ENCODE data around the gene PKHD1. TPM values are rescaled to one million over a fixed set of nuclear protein-coding genes. Genes with fewer than 3 reads are reported as not detected.
"Not testable (repeated sequence)": the region's sequence is repeated elsewhere in the genome, so short reads cannot be mapped to it uniquely, and the experiment has no call there.

Gene PKHD1
- total and polyA plus RNA-seq, 4 donors: 0.06 TPM; not detected in 3

DNA sequence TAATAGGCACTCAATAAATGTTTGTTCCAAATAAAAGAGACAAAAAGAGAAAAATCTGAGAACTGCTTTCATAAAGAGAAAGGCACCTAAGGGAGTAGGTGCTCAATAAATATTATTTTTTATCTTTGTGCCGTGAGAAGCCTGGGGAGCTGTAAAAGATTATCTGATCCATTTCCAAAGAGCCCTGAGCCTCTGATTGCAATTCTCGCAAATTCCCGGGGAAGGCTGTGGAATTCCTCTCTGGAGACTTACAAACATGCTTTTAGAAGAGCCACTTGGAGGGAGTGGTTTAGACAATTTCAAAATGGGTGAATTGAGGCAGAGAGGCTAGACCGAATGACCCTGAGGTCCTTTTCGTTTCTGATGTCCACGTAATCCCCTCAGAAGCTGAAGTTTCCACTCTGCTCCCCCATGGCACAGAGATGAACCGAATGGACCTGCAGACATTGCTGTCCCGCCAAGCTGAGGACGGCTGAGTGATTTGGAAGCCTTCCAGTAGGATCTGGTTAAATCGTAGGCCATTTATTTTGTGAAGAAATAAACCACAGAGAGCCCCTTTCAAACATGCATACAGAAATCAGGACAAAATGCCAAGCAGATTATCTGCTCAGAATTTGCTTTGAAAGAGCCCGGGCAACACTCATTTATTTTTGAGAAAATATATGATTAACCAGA, 77.8 kb downstream of the PKHD1 start:
- Histone ChIP-seq H3K4me1 (ENCODE audit: control insufficient read depth in 1 of 2, insufficient read depth in 2 of 2, low read length in 2 of 2) (peaks cover 0 to 3% of the 10 kb centered on the region in 2 donors), H3K27ac (ENCODE audit: low read depth in 1 of 2, low read length in 2 of 2) (no peak overlapping the region), H3K36me3 (ENCODE audit: control insufficient read depth in 1 of 2, insufficient read depth in 2 of 2, low read length in 1 of 2) (no peaks in the 10 kb centered on the region), H3K27me3 (ENCODE audit: control insufficient read depth in 1 of 2, insufficient read depth in 2 of 2, low read length in 1 of 2) (no peaks in the 10 kb centered on the region), H3K9me3 (ENCODE audit: control insufficient read depth, low read length) (no peaks in the 10 kb centered on the region), H3K4me3 (ENCODE audit: low read length in 2 of 2) (no peak overlapping the region)
- no peak for ATAC-seq (ENCODE audit: low FRiP score)
- WGBS, 2 donors: 30 to 35% methylated on average over 11 of the region's 11 CpGs
- intact Hi-C loops (cut with DNase I): no loop called here
- no peak for DNase-seq

DNA sequence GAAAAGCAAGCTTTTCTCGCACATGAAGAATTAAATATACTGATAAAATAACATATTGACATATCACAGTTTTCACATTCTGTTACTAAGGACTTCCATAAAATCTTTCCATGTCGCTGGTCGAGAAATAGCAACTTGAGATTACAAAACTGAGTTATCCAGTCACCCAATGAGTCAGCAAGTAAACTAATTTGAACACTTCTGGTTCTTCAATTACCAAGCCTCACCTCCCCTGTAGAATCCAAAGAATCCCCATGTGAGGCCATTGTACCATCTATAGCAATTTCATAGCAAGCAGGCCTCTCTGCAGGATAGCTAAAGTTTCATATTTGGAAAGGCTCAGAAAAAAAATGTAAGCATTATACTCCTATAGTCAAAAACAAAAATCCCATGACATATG, 87.3 kb downstream of the PKHD1 start:
- Histone ChIP-seq H3K27ac (ENCODE audit: low read depth in 1 of 2, low read length in 2 of 2) (no peak overlapping the region), H3K27me3 (ENCODE audit: control insufficient read depth in 1 of 2, insufficient read depth in 2 of 2, low read length in 1 of 2) (no peaks in the 10 kb centered on the region), H3K4me1 (ENCODE audit: control insufficient read depth in 1 of 2, insufficient read depth in 2 of 2, low read length in 2 of 2) (peaks cover 0 to 2% of the 10 kb centered on the region in 2 donors), H3K36me3 (ENCODE audit: control insufficient read depth in 1 of 2, insufficient read depth in 2 of 2, low read length in 1 of 2) (no peaks in the 10 kb centered on the region), H3K4me3 (ENCODE audit: low read length in 2 of 2) (no peak overlapping the region), H3K9me3 (ENCODE audit: control insufficient read depth, low read length) (no peaks in the 10 kb centered on the region)
- intact Hi-C loops (cut with DNase I): no loop called here
- DNase-seq: no peak
- ATAC-seq (ENCODE audit: low FRiP score): no peak
- 80 to 82% methylated on average over 3 of the region's 3 CpGs for WGBS, 2 donors

DNA sequence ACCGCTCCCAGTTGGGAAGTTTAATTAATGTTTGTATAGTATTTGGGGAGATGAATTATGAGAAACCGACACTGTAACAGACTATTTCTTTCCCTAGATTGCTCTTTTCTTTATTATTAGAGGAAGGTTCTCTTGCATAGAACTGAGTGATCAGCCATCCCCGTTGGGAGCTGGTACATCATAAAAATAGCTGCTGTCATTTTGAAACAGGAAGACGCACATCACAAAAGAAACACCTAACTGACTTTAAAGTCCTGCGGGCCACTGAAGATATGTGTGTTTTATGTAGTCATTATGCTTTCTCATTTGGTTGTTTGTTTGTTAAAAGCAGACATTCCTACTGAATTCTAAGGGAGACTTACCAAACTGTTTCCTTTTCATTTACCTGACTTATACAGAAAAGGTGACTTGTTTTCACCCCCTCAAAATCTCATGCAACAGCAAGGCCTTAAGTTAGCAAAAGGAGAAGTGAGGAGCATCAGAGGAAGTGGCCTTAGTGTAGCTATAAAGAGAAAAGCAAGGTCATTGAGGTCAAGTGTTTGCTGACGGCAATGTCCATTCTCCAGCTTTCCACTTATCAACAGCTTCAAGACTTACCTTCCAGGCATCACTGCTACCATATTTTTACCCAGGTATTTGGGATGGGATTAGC, 91.0 kb downstream of the PKHD1 start:
- H3K36me3 ChIP-seq (ENCODE audit: control insufficient read depth in 1 of 2, insufficient read depth in 2 of 2, low read length in 1 of 2): no peaks in the 10 kb centered on the region
- DNase-seq (no peak), ATAC-seq (ENCODE audit: low FRiP score) (no peak)
- intact Hi-C loops (cut with DNase I): no loop called here
- H3K4me3 ChIP-seq (ENCODE audit: low read length in 2 of 2): no peak overlapping the region
- H3K27me3 ChIP-seq (ENCODE audit: control insufficient read depth in 1 of 2, insufficient read depth in 2 of 2, low read length in 1 of 2): no peaks in the 10 kb centered on the region
- WGBS, 2 donors: 85 to 87% methylated on average over 6 of the region's 6 CpGs
- H3K9me3 ChIP-seq (ENCODE audit: control insufficient read depth, low read length): no peaks in the 10 kb centered on the region
- no peak overlapping the region for H3K27ac ChIP-seq (ENCODE audit: low read depth in 1 of 2, low read length in 2 of 2)
- peaks cover 0 to 2% of the 10 kb centered on the region in 2 donors for H3K4me1 ChIP-seq (ENCODE audit: control insufficient read depth in 1 of 2, insufficient read depth in 2 of 2, low read length in 2 of 2)

DNA sequence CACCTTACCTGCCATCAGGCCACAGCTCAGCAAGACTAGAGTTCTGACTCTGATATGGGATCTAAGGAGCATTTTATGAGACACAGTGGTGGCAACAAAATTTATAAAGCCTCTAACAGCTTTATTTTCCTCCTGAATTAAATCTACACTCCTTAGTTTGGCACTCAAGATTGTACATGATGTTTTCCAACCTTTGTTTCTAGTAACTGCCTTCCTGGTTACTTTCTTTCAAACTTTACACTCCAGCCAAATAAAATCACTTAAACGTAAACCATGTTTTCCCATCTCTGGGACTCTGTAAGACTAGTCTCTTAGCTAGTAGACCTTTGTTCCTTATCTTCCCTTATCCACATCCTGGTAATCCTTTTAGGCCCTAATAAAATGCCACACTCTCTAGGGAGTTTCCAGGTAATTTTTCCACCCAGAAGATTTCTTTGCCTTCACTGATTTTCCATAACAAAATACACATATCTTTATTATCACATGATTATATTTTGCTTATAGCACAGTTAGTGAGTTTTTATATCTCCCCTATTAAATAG, 92.1 kb downstream of the PKHD1 start:
- H3K36me3 ChIP-seq (ENCODE audit: control insufficient read depth in 1 of 2, insufficient read depth in 2 of 2, low read length in 1 of 2): no peaks in the 10 kb centered on the region
- H3K4me3 ChIP-seq (ENCODE audit: low read length in 2 of 2): no peak overlapping the region
- H3K27ac ChIP-seq (ENCODE audit: low read depth in 1 of 2, low read length in 2 of 2): no peak overlapping the region

DNA sequence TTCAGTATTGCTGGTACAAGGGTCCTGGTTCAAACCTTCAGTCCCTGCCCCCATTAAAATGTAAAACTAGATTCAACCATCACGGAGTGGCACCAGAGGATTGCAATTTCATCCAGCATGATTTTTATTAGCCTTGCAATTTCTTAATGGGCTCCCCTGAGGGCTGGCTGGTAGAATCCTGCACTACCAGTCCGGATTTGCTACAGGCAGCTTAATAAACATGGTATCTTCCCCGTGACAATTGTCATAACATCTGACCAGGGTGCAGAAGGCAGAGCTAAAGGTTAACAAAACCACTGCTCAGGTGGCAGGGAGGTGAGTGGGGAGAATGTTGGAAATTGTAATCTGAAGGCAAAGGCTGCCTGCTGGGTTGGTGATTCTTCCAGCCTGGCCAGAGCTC, 94.5 kb downstream of the PKHD1 start:
- intact Hi-C loops (cut with DNase I): no loop called here
- H3K27ac ChIP-seq (ENCODE audit: low read depth in 1 of 2, low read length in 2 of 2): no peak overlapping the region
- DNase-seq (no peak), ATAC-seq (ENCODE audit: low FRiP score) (no peak)
- no peaks in the 10 kb centered on the region for H3K9me3 ChIP-seq (ENCODE audit: control insufficient read depth, low read length)
- WGBS, 2 donors: 48 to 51% methylated on average over 3 of the region's 3 CpGs
- no peak overlapping the region for H3K4me3 ChIP-seq (ENCODE audit: low read length in 2 of 2)
- no peaks in the 10 kb centered on the region for H3K27me3 ChIP-seq (ENCODE audit: control insufficient read depth in 1 of 2, insufficient read depth in 2 of 2, low read length in 1 of 2)
- no peaks in the 10 kb centered on the region for H3K36me3 ChIP-seq (ENCODE audit: control insufficient read depth in 1 of 2, insufficient read depth in 2 of 2, low read length in 1 of 2)
- peaks cover 0 to 2% of the 10 kb centered on the region in 2 donors for H3K4me1 ChIP-seq (ENCODE audit: control insufficient read depth in 1 of 2, insufficient read depth in 2 of 2, low read length in 2 of 2)

More for the DNA sequence above, 92.1 kb downstream of the PKHD1 start:
- no peak for DNase-seq
- Histone ChIP-seq H3K27me3 (ENCODE audit: control insufficient read depth in 1 of 2, insufficient read depth in 2 of 2, low read length in 1 of 2) (no peaks in the 10 kb centered on the region), H3K4me1 (ENCODE audit: control insufficient read depth in 1 of 2, insufficient read depth in 2 of 2, low read length in 2 of 2) (peaks cover 0 to 2% of the 10 kb centered on the region in 2 donors), H3K9me3 (ENCODE audit: control insufficient read depth, low read length) (no peaks in the 10 kb centered on the region)
- no peak for ATAC-seq (ENCODE audit: low FRiP score)
- 14 to 22% methylated on average over 1 of the region's 1 CpG for WGBS, 2 donors
- intact Hi-C loops (cut with DNase I): no loop called here

DNA sequence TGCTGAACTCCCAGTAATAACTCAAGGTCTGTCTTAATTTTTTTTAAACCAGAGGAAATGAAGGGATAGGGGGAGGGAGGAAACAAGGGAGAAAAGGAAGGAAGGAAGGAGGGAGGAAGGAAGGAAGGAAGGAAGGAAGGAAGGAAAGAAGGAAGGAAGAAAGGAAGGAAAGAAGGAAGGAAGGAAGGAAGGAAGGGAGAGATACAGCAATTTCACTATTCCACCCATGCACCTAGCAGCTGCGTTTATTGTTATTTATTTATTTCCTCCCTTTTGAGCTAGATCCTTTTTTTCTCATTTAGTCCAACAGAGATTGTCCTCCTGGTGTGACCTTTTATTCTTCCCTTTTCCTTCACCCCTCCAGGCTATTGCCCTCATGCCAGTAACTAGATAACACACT, 97.6 kb downstream of the PKHD1 start:
- 93 to 96% methylated on average over 1 of the region's 1 CpG for WGBS, 2 donors
- Histone ChIP-seq H3K27me3 (ENCODE audit: control insufficient read depth in 1 of 2, insufficient read depth in 2 of 2, low read length in 1 of 2) (no peaks in the 10 kb centered on the region), H3K9me3 (ENCODE audit: control insufficient read depth, low read length) (no peaks in the 10 kb centered on the region), H3K27ac (ENCODE audit: low read depth in 1 of 2, low read length in 2 of 2) (no peak overlapping the region), H3K4me3 (ENCODE audit: low read length in 2 of 2) (no peak overlapping the region), H3K4me1 (ENCODE audit: control insufficient read depth in 1 of 2, insufficient read depth in 2 of 2, low read length in 2 of 2) (peaks cover 0 to 3% of the 10 kb centered on the region in 2 donors), H3K36me3 (ENCODE audit: control insufficient read depth in 1 of 2, insufficient read depth in 2 of 2, low read length in 1 of 2) (no peaks in the 10 kb centered on the region)
- intact Hi-C loops (cut with DNase I): no loop called here
- ATAC-seq (ENCODE audit: low FRiP score): no peak
- no peak for DNase-seq

DNA sequence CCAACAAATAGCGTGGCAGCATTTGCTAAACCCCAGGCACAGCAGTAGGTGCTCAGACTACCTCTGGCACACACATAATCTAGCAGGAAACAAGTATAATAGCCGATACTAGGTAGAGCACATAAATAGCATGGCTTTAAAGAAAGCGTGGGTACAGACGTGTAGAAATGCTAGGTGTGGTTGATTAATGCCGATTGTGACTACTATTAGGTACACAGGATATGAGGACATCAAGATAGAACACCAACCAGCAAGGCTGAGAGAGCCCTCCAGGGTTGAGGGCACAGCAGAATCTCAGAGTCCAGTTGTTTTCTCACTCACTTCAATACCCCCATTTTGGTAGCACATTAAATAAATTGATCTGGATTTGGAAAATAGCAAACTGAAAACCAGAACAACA, 100.5 kb downstream of the PKHD1 start:
- H3K4me1 ChIP-seq (ENCODE audit: control insufficient read depth in 1 of 2, insufficient read depth in 2 of 2, low read length in 2 of 2): peaks cover 0 to 3% of the 10 kb centered on the region in 2 donors
- H3K4me3 ChIP-seq (ENCODE audit: low read length in 2 of 2): no peak overlapping the region
- DNase-seq (no peak), ATAC-seq (ENCODE audit: low FRiP score) (no peak)
- no peaks in the 10 kb centered on the region for H3K36me3 ChIP-seq (ENCODE audit: control insufficient read depth in 1 of 2, insufficient read depth in 2 of 2, low read length in 1 of 2)
- intact Hi-C loops (cut with DNase I): no loop called here
- H3K27me3 ChIP-seq (ENCODE audit: control insufficient read depth in 1 of 2, insufficient read depth in 2 of 2, low read length in 1 of 2): no peaks in the 10 kb centered on the region
- H3K27ac ChIP-seq (ENCODE audit: low read depth in 1 of 2, low read length in 2 of 2): no peak overlapping the region
- 27 to 38% methylated on average over 5 of the region's 5 CpGs for WGBS, 2 donors
- no peaks in the 10 kb centered on the region for H3K9me3 ChIP-seq (ENCODE audit: control insufficient read depth, low read length)

DNA sequence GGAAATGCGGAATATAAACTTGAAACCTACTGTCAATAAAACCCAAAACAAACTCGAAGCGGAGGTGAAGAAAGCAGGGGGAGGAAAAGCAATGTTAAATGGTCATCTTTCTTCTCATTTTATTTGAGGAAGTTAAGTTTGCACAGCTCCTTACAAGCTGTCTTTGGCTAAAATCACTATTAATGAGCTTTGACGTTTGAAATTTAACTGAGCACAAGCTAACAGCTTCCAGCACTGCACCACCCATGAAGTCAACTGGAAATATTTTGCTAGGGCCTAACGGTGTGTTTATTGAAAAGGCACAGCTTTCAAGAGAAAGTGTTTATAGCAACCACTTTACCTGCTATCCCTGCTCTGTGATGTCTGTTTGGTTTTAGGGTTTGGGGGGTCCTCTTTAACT, 103.8 kb downstream of the PKHD1 start:
- no peak overlapping the region for H3K27ac ChIP-seq (ENCODE audit: low read depth in 1 of 2, low read length in 2 of 2)
- WGBS, 2 donors: 36 to 44% methylated on average over 5 of the region's 5 CpGs

DNA sequence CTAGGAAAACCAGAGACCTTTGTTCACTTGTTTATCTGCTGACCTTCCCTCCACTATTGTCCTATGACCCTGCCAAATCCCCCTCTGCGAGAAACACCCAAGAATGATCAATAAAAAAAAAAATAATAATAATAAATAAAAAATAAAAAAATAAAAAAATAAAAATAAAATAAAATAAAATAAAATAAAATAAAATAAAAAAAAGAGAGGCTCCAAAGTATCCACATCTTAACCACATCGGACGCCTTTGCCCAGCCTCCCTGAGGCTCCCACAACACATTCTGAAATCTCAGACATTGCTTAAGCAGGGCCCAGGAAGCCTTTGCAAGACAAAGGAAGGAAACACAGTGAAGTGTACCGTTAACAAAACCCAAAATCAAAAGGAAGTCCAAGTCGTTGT, 104.7 kb downstream of the PKHD1 start:
- H3K36me3 ChIP-seq (ENCODE audit: control insufficient read depth in 1 of 2, insufficient read depth in 2 of 2, low read length in 1 of 2); H3K27ac ChIP-seq (ENCODE audit: low read depth in 1 of 2, low read length in 2 of 2); intact Hi-C loops (cut with DNase I); ATAC-seq (ENCODE audit: low FRiP score); H3K27me3 ChIP-seq (ENCODE audit: control insufficient read depth in 1 of 2, insufficient read depth in 2 of 2, low read length in 1 of 2); H3K9me3 ChIP-seq (ENCODE audit: control insufficient read depth, low read length); H3K4me1 ChIP-seq (ENCODE audit: control insufficient read depth in 1 of 2, insufficient read depth in 2 of 2, low read length in 2 of 2); H3K4me3 ChIP-seq (ENCODE audit: low read length in 2 of 2); DNase-seq: not testable (repeated sequence)
- 66 to 76% methylated on average over 5 of the region's 5 CpGs for WGBS, 2 donors

More for the DNA sequence above, 103.8 kb downstream of the PKHD1 start:
- H3K9me3 ChIP-seq (ENCODE audit: control insufficient read depth, low read length): no peaks in the 10 kb centered on the region
- H3K4me1 ChIP-seq (ENCODE audit: control insufficient read depth in 1 of 2, insufficient read depth in 2 of 2, low read length in 2 of 2): peaks cover 0 to 3% of the 10 kb centered on the region in 2 donors
- H3K36me3 ChIP-seq (ENCODE audit: control insufficient read depth in 1 of 2, insufficient read depth in 2 of 2, low read length in 1 of 2): no peaks in the 10 kb centered on the region
- no peak overlapping the region for H3K4me3 ChIP-seq (ENCODE audit: low read length in 2 of 2)
- ATAC-seq (ENCODE audit: low FRiP score) (no peak), DNase-seq (no peak)
- intact Hi-C loops (cut with DNase I): no loop called here
- H3K27me3 ChIP-seq (ENCODE audit: control insufficient read depth in 1 of 2, insufficient read depth in 2 of 2, low read length in 1 of 2): no peaks in the 10 kb centered on the region
